GM21786 (cell line): ENCODE results near the gene ARHGEF28.

Source experiments
- ATAC-seq: cut with Tn5 transposase; IDR thresholded peaks from one replicate; pipeline ENCODE4 v1.9.1; 2021; ENCODE audit not compliant: unreplicated experiment

Gene ARHGEF28

DNA sequence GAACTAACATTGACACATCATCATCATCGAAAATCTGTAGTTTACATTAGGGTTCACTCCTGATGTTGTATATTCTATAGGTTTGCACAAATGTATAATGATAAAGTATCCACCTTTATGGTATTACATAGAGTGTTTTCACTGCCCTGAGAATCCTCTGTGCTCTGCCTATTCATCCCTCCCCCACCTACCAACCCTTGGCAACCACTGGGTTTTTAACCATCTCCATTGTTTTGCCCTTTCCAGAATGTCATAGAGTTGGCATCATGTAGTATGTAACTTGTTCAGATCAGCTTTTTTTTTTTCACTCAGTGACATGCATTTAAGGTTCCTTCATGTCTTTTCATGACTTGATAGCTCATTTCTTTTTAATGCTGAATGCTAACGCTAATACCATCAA lies 106.0 kb downstream of the ARHGEF28 start:
- no peak for ATAC-seq

DNA sequence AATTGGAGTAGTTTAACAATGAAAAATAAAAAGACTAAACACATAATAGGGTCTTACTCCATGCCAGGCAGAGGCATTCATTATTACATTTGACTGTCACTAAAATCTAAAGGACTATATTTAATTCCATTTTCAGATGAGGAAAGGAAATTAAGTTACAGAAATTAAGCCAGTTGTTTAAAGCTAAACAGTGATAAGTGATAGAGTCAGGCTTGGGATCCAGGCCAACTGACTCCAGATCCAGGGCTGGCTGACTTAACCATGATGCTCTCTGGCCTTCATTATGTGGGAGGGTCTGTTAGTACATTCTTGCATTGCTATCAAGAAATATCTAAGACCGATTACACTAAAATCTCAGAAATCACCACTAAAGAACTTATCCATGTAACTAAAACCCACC lies 107.2 kb downstream of the ARHGEF28 start:
- no peak for ATAC-seq

DNA sequence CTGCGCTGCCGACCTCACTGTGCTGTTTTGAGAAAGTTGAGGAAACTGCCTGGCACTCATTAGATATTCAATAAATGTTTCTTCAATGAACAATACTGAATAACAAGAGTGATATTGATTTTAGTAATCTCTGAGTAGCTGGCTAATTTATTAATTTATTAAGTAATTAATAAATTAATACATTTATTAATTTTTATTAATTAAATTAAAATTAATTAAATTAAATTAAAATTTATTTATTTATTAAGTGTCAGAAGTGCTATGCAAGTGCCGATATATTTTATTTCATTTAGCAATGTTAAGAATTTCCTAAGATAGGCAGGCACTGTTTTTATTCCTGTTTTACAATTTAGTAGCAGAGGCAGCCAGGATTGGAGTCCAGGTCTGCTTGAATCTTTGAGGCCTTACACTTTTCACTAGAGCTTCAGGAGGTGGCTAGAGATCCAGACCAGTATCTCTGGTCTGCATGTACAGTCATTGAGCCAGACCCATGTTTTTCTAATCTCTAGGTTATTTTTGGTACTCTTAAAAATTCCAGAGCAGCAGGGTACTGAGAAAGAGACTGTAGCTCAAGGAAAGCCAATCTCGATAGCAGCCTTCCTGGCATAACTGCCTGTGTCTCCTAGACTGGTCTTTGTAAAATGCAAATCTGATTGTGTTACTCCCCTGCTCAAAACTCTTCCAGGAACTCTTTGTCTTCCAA lies 109.2 kb downstream of the ARHGEF28 start:
- no peak for ATAC-seq

DNA sequence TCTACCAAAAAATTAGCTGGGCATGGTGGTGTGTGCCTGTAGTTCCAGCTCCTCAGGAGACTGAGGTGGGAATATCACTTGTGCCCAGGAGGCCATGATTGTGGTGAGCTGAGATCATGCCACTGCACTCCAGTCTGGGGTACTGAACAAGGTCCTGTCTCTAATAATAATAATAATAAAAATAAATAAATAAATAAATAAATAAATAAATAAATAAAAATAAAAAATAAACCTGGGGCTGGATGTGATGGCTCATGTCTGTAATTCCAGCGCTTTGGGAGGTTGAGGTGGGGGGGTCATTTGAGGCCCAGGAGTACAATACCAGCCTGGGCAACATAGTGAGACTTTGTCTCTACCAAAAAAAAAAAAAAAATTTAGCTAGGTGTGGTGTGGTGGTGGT lies 113.7 kb downstream of the ARHGEF28 start:
- ATAC-seq = no peak

DNA sequence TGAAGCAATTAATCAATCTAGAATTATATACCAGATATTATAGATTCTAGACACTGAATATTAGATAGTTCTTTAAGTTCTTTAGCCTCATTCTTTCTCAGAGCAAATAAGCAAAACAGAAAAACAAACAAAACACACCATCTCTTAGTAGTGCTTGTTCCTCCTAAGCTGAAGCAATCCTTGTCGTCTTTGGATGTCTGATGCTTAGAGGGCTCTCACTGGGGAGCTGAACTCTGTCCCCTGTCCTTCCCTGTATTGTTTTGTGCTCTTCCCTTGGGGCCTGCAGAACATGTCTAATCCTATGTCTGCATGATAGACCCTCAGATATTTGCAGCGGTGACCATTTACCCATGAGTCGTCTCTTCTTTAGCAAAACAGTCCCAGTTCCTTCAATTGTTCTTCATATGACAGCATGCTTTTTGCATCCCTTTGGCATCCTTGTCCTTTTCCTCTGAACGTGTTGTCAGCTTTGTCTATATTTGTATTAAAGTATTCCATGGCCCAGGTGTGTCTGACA lies 114.3 kb downstream of the ARHGEF28 start:
- no peak for ATAC-seq

DNA sequence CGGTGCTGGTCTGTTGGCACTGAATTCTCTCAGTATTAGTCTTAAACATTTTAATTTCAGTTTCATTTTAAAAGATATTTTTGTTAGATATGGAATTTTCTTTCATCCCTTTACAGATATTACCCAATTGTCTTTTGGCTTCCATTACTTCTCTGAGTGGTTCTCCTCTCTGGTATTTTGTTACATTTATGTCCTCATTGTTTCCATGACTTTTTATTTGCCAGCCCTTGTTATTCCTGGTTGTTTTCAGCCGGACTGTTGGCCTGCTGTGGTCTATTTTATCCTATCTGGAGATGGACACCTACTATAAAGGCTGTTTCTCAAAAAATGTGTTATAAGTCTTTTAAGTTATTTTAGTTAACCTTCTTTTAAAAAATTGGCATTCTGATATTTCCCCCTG lies 117.2 kb downstream of the ARHGEF28 start:
- ATAC-seq = no peak

DNA sequence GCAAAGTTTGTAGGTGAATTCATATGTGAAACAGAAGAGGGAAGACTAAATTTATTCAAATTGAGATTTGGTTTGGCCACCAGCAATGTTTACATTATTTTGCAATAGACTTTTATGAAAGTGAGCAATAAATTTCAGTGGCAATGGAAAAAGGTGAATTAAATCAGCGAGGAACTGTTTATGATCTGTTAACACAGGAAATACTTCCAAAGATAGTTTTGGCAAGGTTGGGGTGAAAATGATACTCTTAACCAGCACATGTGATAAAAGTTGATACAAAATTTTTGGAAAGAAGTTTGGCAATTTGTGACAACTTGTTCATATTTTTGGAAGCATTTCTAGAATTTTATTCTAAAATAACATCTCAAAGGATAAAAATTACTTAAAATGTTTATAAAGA lies 119.8 kb downstream of the ARHGEF28 start:
- no peak for ATAC-seq

DNA sequence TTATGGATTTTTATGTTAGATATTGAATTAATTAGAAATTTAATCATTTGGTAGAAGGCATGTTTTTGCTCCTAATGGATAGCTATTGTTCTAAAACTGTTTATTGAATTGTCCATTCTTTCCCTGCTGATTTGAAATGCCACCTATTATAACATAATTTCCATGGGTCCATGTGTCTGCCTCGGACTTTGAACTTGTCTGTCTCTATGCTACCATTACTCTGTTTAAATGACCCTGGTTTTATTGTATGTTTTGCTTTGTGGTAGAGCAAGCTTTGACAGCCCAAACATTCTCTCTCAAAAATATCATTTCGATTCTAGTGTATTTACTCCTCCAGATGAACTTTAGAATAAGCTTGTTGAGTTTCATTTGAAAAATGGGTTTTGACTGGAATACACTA lies 120.6 kb downstream of the ARHGEF28 start:
- ATAC-seq = no peak

DNA sequence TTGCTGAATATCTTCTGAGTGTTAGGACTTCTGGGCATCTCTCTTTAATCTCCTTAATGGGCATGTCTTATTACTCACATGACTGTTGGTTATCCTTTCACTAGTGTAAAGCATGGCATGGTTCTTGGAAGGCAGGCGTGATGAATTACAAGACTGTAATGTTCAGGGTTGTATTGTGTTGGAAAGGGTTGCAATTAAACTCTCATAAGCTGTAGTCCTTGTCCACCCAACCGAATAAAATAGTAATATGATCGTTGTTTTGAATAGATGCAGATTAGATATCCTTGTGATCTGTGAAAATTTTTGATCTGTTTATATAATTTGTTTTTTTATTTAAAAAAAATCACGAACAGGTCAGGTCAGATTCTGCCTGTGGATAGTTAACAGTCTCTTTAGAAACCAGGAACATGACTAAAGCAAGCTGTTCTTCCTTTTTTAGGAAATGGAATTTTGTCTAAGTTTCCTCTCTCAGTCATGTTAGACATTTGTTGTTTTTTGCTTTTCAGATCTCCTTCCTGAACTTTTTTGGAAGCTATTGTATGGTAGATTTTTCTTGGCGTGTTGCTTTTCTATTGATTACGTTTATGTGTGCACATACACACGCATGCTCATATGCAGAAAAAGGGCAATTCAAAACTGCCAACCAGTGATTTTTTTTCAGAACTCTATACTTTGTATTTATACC lies 121.8 kb downstream of the ARHGEF28 start:
- ATAC-seq = no peak

DNA sequence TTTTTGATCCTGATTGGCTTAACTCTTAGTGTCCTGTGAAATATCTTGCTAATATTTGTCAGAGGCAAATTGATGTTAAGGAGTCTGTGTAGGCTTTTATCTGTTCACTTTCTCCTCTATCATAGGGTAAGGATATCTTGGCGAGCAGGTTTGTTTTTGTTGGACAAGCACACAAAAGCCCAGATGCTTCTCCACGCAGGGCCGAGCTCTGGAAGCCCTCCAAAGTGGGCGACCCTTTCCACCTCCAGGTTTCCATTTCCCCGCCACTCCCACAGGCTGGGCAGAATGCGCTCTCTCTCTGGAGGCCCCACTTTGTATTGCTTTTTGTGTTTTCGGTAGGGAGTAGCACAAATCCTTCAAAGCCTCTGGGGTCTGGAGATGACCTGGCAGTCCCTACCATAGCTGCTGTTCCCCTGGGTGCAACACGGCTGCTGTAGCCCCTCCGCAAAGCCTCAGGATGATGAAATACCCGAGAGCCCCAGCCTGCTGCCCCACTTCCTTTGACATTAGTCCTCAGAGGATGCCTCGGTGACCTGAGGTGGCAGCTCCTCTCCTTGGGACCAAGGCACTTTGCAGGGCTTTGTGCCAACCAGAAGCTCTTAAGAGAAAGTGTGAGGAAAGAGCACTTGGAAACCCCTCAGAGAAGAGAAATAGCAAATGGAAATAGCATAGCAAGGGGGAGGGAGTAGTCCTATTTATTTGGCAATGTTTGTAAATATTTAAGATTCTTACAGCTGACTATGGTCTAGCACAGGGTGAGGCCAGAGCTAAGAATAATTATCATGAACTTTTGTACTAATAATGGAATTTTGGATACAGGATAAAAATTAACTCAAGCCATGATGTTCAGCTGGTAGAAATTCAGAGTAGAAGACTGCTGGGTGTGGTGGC lies 122.8 kb downstream of the ARHGEF28 start:
- no peak for ATAC-seq

DNA sequence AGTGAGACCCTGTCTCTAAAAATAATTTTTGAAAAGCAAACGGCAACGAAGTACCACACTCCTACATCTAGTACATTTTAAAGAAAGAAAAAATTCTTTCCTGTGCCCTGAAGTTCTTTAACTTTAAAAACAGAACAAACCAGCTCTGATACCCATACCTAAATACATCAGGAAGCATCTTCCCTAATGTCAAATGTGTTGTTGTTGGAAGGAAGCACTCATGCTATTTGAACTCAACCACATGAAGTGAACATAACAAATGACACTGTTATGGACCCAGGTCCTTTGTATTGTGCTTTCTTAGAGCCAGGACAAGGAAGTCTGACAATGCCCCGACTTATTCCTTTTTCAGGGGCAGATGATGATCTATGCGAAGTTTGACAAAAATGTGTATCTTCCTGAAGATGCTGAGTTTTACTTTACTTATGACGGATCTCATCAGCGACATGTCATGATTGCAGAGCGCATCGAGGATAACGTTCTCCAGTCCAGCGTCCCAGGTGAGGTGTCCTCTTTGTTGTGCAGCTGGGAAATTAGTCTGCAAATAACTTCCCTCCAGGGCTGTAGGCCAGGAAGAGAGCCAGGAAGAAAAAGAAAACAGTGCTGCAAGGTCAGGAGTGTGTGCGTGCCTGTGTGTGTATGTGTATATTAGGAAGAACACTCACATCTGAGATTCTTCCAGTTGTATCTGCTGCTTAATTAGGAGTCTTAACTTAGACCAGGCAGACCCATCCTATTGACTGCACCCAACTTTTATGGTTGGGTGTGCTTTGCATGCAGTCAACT lies 123.7 kb downstream of the ARHGEF28 start:
- ATAC-seq = no peak

DNA sequence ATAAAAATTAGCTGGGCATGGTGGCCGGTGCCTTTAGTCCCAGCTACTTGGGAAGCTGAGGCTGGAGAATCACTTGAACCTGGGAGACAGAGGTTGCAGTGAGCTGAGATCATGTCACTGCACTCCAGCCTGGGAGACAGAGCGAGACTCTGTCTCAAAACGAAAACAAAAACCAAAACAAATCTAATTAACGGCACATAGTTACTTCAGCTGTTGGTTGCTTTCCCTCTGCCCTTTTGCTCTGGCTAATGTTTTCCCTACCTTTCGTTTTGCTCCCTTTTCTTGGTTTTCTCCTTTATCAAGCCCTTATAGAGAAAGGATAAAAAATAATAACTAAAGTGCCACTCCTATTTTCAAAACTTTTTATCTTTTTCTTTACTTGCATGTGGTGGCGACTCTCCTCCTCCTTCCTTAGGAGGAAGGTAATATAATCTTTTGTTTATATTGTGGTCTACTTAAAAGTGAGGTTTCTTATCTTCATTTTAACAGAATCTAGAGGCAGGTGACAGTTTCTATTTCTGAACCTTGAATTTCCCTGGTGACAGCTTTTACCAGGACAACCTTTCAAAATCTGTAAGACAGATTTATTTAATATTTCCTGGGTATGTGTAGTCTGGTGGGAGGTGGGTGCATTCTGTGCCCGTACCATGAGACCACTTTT lies 125.4 kb downstream of the ARHGEF28 start:
- peak; percentile 77 for ATAC-seq

DNA sequence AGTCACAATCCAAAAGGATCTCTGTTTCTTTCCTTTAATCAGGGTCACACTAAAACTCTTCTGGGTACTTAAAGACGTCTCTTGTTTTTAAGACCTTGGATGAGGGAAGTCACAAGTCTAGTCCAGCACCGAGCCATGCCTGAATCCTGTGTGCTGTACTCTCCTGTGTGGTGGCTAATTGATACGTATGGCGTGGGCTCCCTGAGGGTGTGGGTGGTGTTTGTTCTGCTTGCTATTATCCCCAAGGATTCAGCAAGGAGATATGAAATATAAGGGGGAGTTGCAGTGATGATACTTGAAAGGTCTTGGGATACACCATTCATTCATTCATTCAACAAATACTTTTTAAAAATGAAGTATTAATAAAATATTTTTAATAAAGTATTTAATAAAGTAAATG lies 128.3 kb downstream of the ARHGEF28 start:
- no peak for ATAC-seq

DNA sequence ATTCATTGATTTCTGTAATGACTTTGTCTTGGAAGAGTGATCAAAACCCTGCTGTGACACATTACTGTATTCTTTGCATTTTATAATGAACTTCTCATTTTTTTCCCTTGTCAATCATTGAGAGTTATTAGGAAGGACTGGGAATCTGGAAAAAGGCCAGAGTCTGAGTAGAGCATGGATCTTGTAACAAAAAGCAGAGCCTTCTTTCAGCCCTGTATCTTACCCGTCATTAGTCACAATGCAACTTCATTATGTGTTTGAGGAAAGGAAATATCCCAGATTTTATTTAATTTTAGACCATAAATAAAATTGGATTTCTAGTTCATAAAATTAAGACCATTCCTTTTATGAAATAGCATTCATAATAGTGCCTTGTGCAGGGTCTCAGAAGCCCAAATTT lies 131.4 kb downstream of the ARHGEF28 start:
- ATAC-seq = no peak

DNA sequence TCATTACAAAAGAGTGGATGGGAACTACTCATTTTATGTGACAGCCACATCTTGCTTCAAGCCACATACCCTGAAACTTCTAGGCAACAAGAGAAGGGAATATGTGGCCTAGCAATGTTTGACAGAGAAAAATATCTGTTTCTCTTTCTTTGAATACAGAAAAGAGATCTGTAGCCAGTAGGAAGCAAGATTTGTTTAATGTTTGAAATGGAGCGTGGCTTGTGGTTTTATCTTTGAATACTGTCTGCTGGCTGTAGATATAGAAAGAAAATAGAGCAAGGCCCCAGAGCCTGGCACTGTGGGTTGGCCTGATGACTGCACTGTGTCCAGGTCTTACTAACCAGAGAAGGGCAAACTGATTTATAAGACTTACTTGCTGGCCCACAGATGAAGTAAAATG lies 133.8 kb downstream of the ARHGEF28 start:
- ATAC-seq = no peak

DNA sequence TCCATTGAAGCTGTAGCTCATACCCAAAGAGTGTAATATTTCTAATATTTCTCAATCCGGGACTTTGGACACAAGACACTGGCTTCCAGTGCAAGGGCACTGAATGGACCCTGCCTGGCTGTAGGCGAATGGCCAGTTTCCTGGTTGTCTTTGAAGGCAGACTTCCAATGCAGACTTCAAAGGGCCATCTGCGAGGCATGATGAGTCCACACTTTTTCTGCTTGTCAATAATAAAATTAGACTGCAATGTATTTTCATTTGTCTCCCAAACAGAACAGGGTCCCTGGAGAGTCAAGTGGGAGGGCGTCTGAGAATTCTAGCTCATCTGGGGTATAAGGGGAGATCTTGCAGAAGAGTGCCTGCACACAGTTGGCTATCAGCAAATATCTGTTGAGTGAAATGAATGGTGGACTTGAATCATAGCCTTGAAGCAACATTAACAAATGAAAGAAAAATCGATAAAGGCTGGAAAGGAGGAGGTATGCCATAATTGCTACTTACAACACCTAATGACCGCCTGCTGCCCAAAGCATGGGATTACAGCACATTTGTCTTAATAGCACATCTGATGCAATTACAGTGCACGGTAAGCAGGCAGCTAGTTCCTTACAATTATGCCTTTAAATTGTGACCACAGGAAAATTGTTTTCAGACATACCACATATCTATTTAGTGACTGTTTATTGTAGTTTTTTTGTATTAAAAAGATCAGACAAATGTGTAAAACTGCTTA lies 137.5 kb downstream of the ARHGEF28 start:
- ATAC-seq = no peak

DNA sequence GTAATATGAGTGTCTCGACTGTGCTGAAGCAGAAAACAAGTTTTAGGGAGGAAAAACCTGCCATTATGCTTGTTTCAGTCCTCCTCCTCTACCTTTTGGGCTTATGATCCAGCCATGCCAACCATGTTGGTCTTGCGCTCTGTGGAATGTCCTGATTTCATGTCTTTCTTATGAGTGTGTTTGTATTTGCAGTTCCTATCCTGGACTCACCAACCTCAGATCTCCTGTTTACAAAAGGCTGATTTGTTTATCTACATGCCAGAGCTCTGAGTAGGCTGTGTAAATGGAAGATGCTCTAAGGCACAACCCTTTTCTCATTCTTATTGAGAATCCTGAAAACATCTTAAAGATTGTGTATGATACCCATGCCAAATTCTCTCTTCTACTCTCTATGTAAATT lies 138.6 kb downstream of the ARHGEF28 start:
- no peak for ATAC-seq

DNA sequence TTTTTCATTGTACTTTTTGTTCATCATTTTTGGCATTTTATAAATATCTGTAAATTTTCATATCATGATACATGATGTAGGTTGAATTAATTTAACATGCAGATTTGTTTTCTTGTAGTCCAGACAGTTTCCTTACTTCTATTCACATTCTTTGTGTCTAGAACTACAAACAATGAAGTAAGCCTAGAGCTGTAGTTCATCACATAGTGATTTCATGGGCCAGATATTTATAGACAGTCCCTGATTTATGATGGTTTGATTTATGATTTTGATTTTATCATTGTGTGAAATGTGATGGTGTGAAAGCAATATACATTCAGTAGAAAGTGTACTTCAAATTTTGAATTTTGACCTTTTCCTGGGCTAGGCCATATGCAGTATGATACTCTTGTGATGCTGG lies 139.0 kb downstream of the ARHGEF28 start:
- no peak for ATAC-seq

DNA sequence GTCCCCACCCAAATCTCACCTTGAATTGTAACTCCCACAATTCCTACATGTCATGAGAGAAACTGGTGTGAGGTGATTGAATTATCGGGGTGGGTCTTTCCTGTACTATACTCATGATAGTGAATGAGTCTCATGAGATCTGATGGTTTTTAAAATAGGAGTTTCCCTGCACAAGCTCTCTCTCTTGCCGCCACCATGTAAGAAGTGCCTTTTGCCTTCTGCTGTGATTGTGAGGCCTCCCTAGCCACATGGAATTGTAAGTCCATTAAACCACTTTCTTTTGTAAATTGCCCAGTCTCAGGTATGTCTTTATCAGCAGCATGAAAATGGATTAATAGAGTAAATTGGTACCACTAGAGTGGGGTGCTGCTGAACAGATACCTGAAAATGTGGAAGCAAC lies 140.9 kb downstream of the ARHGEF28 start:
- no peak for ATAC-seq
